ENCODE results near the gene ENDOG.

ENDOG gene

GRCh38 chr9:128829477-128830251 lies 11.4 kb downstream of the ENDOG start, which contains the start of gene SPOUT1:
Gene SPOUT1, minus strand, starts transcription at chr9:128829794. Its CDS starts 14 bp downstream, at chr9:128829780.
- DNase-seq (ENCODE audit: low read depth in 2 of 2): peak; percentile 89 to 91
- H3K4me3 ChIP-seq (replicated peaks in 1 of 2; ENCODE audit: low read depth in 2 of 2, low read length in 2 of 2): peak within 1 kb of the TSS; percentile 86 to 94
- TF ChIP-seq CTCF (IDR thresholded peaks at IDR 0.05; ENCODE audit: low read depth, low read length): no peak

- TF ChIP-seq CTCF (IDR thresholded peaks at IDR 0.05; ENCODE audit: low read depth, low read length): no peak
- DNase-seq (ENCODE audit: low read depth in 2 of 2): no peak
- H3K4me3 ChIP-seq (replicated peaks in 1 of 2; ENCODE audit: low read depth in 2 of 2, low read length in 2 of 2): no peak overlapping the region
Measured at GRCh38 chr9:128833696-128834095, 15.4 kb downstream of the ENDOG start.

DNA sequence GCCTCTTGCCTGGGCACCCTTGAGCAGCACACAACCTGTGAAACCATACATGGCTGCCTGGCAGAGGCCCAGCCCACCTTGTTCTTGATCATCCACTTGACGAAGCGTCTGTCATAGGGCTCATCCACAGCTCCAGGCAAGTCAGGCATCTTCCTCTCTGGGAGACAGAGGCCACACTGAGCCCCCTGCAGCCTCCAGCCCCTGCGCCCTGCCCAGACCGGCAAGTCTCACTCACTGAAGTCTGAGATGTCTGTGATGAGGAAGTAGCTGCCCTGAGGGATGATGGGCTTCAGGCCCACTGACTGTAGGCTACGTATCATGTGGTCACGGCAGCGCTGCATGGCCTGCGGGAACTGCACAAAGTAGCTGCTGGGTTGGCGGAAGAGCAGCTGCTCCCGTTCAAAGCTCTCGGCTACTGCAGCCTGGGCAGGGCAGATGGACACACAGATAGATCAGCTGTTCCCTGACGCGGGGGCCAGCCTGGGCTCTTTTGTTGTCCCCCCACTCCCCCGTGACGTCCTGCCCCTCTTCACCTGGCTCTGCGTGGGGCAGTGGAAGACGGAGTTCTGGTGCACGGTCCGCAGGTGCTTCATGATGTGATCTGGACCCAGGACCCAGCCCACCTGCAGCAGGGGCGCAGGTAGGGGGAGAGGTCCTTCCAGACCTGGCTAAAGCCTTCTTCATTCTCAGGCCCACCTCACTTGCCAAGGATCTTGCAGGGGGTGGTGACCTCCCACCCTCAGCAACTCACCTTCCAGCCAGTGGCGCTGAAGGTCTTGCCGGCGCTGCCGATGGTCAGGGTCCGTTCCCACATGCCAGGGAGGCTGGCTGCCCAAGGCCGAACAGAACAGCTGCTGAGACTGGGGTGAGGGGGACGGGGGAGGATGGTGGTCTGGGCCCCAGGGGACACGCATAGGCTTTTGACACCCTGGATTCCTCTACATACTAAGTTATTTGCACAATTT lies 17.2 kb downstream of the ENDOG start:
- TF ChIP-seq CTCF (IDR thresholded peaks at IDR 0.05; ENCODE audit: low read depth, low read length): no peak
- DNase-seq (ENCODE audit: low read depth in 2 of 2): no peak
- no peak overlapping the region for H3K4me3 ChIP-seq (replicated peaks in 1 of 2; ENCODE audit: low read depth in 2 of 2, low read length in 2 of 2)

GRCh38 chr9:128836509-128837145 lies 18.3 kb downstream of the ENDOG start:
- no peak for TF ChIP-seq CTCF (IDR thresholded peaks at IDR 0.05; ENCODE audit: low read depth, low read length)
- no peak for DNase-seq (ENCODE audit: low read depth in 2 of 2)
- no peak overlapping the region for H3K4me3 ChIP-seq (replicated peaks in 1 of 2; ENCODE audit: low read depth in 2 of 2, low read length in 2 of 2)

GRCh38 chr9:128838338-128838737 lies 20.0 kb downstream of the ENDOG start:
- H3K4me3 ChIP-seq (replicated peaks in 1 of 2; ENCODE audit: low read depth in 2 of 2, low read length in 2 of 2): no peak overlapping the region
- no peak for DNase-seq (ENCODE audit: low read depth in 2 of 2)
- no peak for TF ChIP-seq CTCF (IDR thresholded peaks at IDR 0.05; ENCODE audit: low read depth, low read length)

DNA sequence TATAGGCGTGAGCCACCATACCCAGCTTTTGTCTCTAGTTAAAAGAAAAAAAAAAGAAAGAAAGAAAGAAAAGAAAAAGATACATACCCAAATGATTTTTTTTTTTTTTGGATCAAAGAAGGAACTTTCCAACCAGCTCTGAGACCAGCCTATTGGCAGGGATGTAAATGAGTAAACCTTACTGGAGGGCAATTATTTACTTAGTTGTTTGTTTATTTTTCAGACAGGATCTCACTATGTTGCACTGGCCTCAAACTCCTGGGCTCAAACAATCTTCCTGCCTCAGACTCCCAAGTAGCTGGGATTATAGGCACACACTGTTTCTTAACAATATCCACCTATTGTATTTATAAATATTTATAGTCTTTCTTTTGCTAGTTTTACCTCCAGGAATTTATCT lies 22.2 kb downstream of the ENDOG start:
- no peak for TF ChIP-seq CTCF (IDR thresholded peaks at IDR 0.05; ENCODE audit: low read depth, low read length)
- no peak for DNase-seq (ENCODE audit: low read depth in 2 of 2)
- H3K4me3 ChIP-seq (replicated peaks in 1 of 2; ENCODE audit: low read depth in 2 of 2, low read length in 2 of 2): no peak overlapping the region
